Measurements from ENCODE around the gene LONRF2.

- TF ChIP-seq CTCF (IDR thresholded peaks at IDR 0.05) (no peak), EP300 (IDR thresholded peaks at IDR 0.05; ENCODE audit: low read depth) (no peak), POLR2AphosphoS5 (IDR thresholded peaks at IDR 0.05) (no peak)
Measured at GRCh38 chr2:100235581-100235980, 86.7 kb downstream of the LONRF2 start.

Measured in transverse colon (tissue), 4 donors.